ENCODE measurements around the gene RPS18. TPM values are rescaled to one million over a fixed set of nuclear protein-coding genes. Genes with fewer than 3 reads are reported as not detected.
A peak's percentile ranks its signal among the peaks of the same experiment; 100 is the strongest.
"Not testable (repeated sequence)": the region's sequence is repeated elsewhere in the genome, so short reads cannot be mapped to it uniquely, and the experiment has no call there.

Gene RPS18
- total RNA-seq, result 1,000 to 10,000 TPM; 2,541 to 3,009 TPM
- polyA plus RNA-seq (2013, experiment 1 of 2), result 3,245 TPM
- polyA plus RNA-seq (2013, experiment 2 of 2), result 3,023 TPM
- long read RNA-seq, experiment 1, transcript RPS18-230 (6 exons, 613 nt), result major isoform, 853 of 1,256 reads
- long read RNA-seq, experiment 1, transcript RPS18-236 (5 exons, 996 nt), result minor isoform, 262 of 1,256 reads
- long read RNA-seq, experiment 1, transcript RPS18-233 (6 exons, 589 nt), result minor isoform, 5 of 1,256 reads
- long read RNA-seq, experiment 1, transcript RPS18-235 (3 exons, 413 nt), result minor isoform, 13 of 1,256 reads
- long read RNA-seq, experiment 1, partial matches to known transcripts, result 47 of 1,256 reads
- long read RNA-seq, experiment 1, other reads (novel, unspliced or antisense), result 75 of 1,256 reads
- long read RNA-seq, experiment 2, transcript RPS18-230 (6 exons, 613 nt), result major isoform, 932 of 948 reads
- long read RNA-seq, experiment 2, partial matches to known transcripts, result 1 of 948 reads
- long read RNA-seq, experiment 2, other reads (novel, unspliced or antisense), result 9 of 948 reads
- long read RNA-seq, experiment 3, transcript RPS18-236 (5 exons, 996 nt), result minor isoform, 12 of 578 reads
- long read RNA-seq, experiment 3, transcript RPS18-230 (6 exons, 613 nt), result major isoform, 548 of 578 reads
- long read RNA-seq, experiment 3, partial matches to known transcripts, result 4 of 578 reads
- long read RNA-seq, experiment 3, other reads (novel, unspliced or antisense), result 12 of 578 reads
- long read RNA-seq, experiment 4, transcript RPS18-230 (6 exons, 613 nt), result major isoform, 7 of 18 reads
- long read RNA-seq, experiment 4, transcript RPS18-236 (5 exons, 996 nt), result major isoform, 7 of 18 reads
- long read RNA-seq, experiment 4, partial matches to known transcripts, result 4 of 18 reads
- long read RNA-seq, experiment 4, other reads (novel, unspliced or antisense), result 0 of 18 reads

DNA sequence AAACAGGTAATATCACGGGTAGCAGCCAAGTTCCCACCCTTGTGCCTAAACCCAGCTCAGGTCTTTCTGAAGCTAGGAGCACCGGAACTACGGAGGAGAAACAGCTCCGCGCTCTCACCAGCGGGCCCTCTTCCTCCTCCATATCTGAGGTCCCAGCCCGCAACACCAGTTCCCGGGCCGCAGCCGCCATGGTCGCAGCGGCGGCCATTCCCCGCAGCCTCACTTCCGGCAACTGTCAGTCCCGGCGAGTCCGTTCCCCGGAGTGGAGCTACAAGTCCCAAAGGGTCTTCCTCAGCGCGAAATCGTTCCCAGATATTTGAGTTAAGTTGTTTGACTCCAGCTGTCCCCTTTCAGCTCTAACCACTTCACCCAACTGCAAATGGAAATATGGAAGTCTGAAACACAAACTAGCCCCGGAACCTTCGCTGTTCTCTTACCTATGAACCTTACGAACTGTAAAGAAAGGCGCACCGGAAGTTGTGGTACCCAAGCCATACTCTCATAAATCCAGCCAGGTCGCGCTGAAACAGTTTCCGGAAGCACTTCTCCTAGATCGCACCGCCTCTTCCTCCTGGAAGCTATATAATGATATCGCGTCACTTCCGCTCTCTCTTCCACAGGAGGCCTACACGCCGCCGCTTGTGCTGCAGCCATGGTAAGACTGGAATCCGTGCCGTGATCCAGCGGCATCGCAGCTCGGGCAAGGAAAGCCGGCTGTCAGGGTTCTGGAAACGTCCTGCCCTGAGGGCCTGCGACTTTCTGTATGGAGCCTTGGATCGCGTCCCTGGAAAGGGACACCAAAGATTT is at the start of gene RPS18, which contains the start of gene VPS52:
Gene RPS18 (plus strand): TSS at position 608 of the 807 bp plus-strand sequence. CDS start 45 bp downstream, at position 653.
Gene VPS52 (minus strand): TSS at position 409 of the 807 bp plus-strand sequence. CDS start 201 bp downstream, at position 208.
- H3K36me3 ChIP-seq (ENCODE audit: control insufficient read depth, insufficient read depth, low read length), result peaks cover 68% of the 10 kb centered on the region
- TF ChIP-seq CTCF (conservative IDR thresholded peaks at IDR 0.05), result no peak

DNA sequence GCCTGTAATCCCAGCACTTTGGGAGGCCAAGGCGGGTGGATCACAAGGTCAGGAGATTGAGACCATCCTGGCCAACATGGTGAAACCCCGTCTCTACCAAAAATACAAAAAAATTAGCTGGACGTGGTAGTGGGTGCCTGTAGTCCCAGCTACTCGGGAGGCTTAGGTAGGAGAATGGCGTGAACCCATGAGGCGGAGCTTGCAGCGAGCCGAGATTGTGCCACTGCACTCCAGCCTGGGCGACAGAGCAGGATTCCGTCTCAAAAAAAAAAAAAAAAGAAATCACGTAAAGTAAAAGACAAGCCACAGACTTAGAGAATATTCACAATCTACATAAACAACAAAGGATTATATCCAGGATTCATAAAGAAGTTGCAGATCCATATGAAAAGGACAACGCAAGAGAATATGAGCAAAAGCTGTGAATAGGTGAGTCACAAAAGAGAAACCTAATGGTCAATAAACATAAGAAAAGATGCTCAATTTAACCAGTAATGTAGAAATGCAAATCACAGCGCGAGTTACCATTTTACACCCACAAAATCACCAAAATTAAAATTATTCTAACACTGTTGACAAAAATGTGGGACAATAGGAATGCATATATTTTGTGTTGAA is 45.3 kb upstream of the RPS18 start:
- not testable (repeated sequence) for H3K27ac Mint-ChIP-seq; H3K9me3 ChIP-seq (ENCODE audit: control insufficient read depth, low read length); H3K4me1 Mint-ChIP-seq; H3K9me3 Mint-ChIP-seq; H3K27ac ChIP-seq (ENCODE audit: low read depth, low read length); H3K4me1 ChIP-seq (ENCODE audit: control insufficient read depth, insufficient read depth, low read length); H3K9ac ChIP-seq (ENCODE audit: extremely low read depth, low read length, poor library complexity, severe bottlenecking); H3K27me3 ChIP-seq (ENCODE audit: control insufficient read depth, insufficient read depth, low read length, poor library complexity, severe bottlenecking); H3K4me3 Mint-ChIP-seq; H3K36me3 ChIP-seq (ENCODE audit: control insufficient read depth, insufficient read depth, low read length); H3K4me3 ChIP-seq (ENCODE audit: low read length); H3K36me3 Mint-ChIP-seq (ENCODE audit: low read depth)
- H3K27me3 Mint-ChIP-seq (ENCODE audit: insufficient read depth), result peaks cover 17% of the 10 kb centered on the region
- WGBS, 2 experiments (ENCODE audit: insufficient coverage in 1 of 2, insufficient read length in 1 of 2), result 44 to 58% methylated on average over 6 to 13 of the region's 14 CpGs
- DNase-seq, result peak; percentile 28

More for the DNA sequence above, at the start of gene RPS18, which contains the start of gene VPS52:
- H3K27me3 ChIP-seq (ENCODE audit: control insufficient read depth, insufficient read depth, low read length, poor library complexity, severe bottlenecking), result no peaks in the 10 kb centered on the region
- peak within 1 kb of the TSS; percentile 85 for H3K27ac ChIP-seq (ENCODE audit: low read depth, low read length)
- Mint-ChIP-seq H3K4me1 (peaks cover 29% of the 10 kb centered on the region), H3K9me3 (no peaks in the 10 kb centered on the region), H3K27ac (peak within 1 kb of the TSS; percentile 100), H3K36me3 (ENCODE audit: low read depth) (peaks cover 65% of the 10 kb centered on the region), H3K27me3 (ENCODE audit: insufficient read depth) (no peaks in the 10 kb centered on the region), H3K4me3 (peak within 1 kb of the TSS; percentile 98)
- 0 to 1% methylated on average over 16 to 48 of the region's 48 CpGs for WGBS, 2 experiments (ENCODE audit: insufficient coverage in 1 of 2, insufficient read length in 1 of 2)
- H3K4me1 ChIP-seq (ENCODE audit: control insufficient read depth, insufficient read depth, low read length), result peaks cover 3% of the 10 kb centered on the region
- H3K4me3 ChIP-seq (ENCODE audit: low read length), result peak within 1 kb of the TSS; percentile 98
- peak; percentile 96 for DNase-seq
- no peaks in the 10 kb centered on the region for H3K9me3 ChIP-seq (ENCODE audit: control insufficient read depth, low read length)
- peak within 1 kb of the TSS; percentile 91 for H3K9ac ChIP-seq (ENCODE audit: extremely low read depth, low read length, poor library complexity, severe bottlenecking)

DNA sequence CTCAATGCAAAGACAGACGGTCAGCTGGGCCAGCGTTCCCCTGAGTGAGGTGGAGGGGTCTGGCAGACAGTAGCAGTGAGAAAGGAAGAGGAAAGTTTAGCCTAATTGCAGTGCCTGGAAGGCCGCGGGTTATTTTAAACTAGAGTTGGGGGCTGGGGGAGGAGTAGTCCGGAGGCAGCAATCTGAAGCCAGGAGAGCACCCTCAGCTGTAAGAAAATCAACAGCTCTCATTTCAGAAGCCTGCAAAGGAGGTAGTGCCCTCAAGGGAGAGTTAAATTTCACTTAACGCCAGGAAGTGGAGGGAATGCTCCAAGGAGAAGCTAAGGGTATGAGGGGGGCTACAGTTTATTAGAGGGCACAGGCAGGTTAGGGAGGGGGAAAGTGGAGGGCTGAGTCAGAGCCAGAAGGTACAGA is 36.6 kb upstream of the RPS18 start:
- H3K9me3 ChIP-seq (ENCODE audit: control insufficient read depth, low read length), result no peaks in the 10 kb centered on the region
- no peaks in the 10 kb centered on the region for H3K36me3 ChIP-seq (ENCODE audit: control insufficient read depth, insufficient read depth, low read length)
- Mint-ChIP-seq H3K4me1 (peaks cover 12% of the 10 kb centered on the region), H3K27ac (peak overlapping the region; percentile 74), H3K9me3 (no peaks in the 10 kb centered on the region), H3K27me3 (ENCODE audit: insufficient read depth) (peaks cover 19% of the 10 kb centered on the region), H3K4me3 (no peak overlapping the region), H3K36me3 (ENCODE audit: low read depth) (no peaks in the 10 kb centered on the region)
- no peak for TF ChIP-seq CTCF (conservative IDR thresholded peaks at IDR 0.05)
- H3K27me3 ChIP-seq (ENCODE audit: control insufficient read depth, insufficient read depth, low read length, poor library complexity, severe bottlenecking), result peaks cover 6% of the 10 kb centered on the region
- no peak overlapping the region for H3K4me3 ChIP-seq (ENCODE audit: low read length)
- H3K4me1 ChIP-seq (ENCODE audit: control insufficient read depth, insufficient read depth, low read length), result no peaks in the 10 kb centered on the region
- H3K27ac ChIP-seq (ENCODE audit: low read depth, low read length), result no peak overlapping the region
- no peak overlapping the region for H3K9ac ChIP-seq (ENCODE audit: extremely low read depth, low read length, poor library complexity, severe bottlenecking)
- 27 to 40% methylated on average over 6 of the region's 6 CpGs for WGBS, 2 experiments (ENCODE audit: insufficient coverage in 1 of 2, insufficient read length in 1 of 2)
- peak; percentile 57 for DNase-seq
